ENCODE results near the gene SEMA5A.

SEMA5A gene

DNA sequence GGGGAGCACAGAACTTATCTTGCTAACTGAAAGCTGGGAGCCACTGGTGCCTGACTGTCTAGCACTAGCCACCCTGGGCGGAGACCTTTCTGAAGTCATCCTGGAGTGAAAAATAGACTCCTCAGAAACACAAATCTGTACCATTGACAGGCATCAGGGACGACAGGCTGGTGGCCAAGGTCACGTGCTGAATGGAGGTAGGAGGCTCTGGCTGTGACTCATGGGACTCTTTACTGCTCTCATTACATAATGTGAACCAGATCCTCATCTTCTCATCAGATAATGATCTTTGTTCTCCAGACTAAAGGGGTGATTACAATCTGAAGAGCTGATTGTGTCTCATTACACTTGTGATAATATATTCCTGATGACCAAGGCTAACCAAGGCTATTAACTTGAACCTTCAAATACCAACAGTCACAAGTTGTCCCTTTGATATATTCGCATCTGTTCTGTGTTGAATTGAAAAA lies 91.8 kb downstream of the SEMA5A start:
- no peak for DNase-seq (ENCODE audit: low read depth)
- TF ChIP-seq, protein P1, sequence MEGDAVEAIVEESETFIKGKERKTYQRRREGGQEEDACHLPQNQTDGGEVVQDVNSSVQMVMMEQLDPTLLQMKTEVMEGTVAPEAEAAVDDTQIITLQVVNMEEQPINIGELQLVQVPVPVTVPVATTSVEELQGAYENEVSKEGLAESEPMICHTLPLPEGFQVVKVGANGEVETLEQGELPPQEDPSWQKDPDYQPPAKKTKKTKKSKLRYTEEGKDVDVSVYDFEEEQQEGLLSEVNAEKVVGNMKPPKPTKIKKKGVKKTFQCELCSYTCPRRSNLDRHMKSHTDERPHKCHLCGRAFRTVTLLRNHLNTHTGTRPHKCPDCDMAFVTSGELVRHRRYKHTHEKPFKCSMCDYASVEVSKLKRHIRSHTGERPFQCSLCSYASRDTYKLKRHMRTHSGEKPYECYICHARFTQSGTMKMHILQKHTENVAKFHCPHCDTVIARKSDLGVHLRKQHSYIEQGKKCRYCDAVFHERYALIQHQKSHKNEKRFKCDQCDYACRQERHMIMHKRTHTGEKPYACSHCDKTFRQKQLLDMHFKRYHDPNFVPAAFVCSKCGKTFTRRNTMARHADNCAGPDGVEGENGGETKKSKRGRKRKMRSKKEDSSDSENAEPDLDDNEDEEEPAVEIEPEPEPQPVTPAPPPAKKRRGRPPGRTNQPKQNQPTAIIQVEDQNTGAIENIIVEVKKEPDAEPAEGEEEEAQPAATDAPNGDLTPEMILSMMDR (conservative IDR thresholded peaks at IDR 0.05; ENCODE audit: low read depth, low read length): no peak

DNA sequence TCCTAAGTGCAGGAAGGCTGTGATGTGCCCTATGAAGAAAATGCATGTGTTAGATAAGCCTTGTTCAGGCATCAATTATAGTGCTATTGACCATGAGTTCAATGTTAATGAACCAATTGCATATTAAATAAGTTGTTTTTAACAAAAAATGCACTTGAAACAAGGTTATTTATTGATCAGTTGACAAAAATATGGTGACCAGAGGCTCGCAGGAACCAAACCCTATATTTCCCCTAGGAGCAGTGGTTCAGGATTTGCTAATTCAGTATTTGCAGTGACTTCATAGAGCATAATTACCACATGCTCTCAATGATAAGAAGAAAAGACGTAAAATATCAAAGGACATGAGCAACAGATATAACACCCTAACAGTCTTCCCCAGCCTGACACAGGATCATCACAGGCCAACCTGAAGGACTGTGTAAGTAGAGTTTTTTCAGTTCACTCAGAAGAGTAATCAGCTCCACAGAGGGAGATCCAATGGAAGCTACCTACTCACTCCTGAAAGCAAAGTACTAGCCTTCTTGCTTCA lies 92.3 kb downstream of the SEMA5A start:
- no peak overlapping the region for H3K4me3 ChIP-seq (ENCODE audit: low read depth, low read length)
- no peak for DNase-seq (ENCODE audit: low read depth)
- TF ChIP-seq, protein P1 (conservative IDR thresholded peaks at IDR 0.05; ENCODE audit: low read depth, low read length): no peak

More for the DNA sequence above, 91.8 kb downstream of the SEMA5A start:
- no peak overlapping the region for H3K4me3 ChIP-seq (ENCODE audit: low read depth, low read length)

DNA sequence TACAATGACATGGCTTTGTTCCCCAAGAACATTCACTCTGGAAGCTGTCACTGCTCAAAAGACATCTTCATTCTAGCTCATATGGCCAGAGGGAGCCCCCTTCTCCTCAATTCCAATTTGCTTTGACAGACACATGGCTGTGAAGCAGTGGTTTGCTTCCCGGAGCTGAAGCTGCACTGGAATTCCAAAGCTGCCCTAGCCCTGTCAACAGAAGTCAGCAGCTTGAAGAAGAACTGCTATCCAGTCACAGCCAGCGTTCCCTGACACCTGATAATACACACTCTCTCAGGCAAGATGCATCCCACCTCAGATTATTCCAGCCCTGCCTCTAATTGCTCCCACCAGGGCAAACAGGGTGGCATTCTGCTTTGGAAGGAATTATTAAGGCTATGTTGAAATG lies 93.7 kb downstream of the SEMA5A start:
- DNase-seq (ENCODE audit: low read depth): no peak
- TF ChIP-seq, protein P1 (conservative IDR thresholded peaks at IDR 0.05; ENCODE audit: low read depth, low read length): no peak
- no peak overlapping the region for H3K4me3 ChIP-seq (ENCODE audit: low read depth, low read length)

DNA sequence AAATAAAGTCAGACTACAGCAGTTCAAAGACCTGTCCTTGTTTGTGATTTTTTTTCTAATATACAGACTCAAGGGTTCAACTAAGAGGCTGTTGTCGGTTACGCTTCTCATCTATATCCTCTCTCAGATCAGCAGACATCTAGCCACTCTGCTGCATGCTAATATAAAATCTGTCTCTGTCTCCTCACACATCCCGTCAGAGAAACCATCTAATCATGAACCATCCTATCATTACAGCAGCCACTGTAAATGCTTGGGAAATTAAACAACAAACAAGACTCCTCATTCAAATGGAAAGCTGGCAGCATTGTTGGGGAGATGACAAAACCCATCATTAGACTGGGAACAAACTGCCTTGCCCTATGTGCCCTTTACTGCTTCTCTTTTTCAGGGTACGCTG lies 94.8 kb downstream of the SEMA5A start:
- DNase-seq (ENCODE audit: low read depth): no peak
- TF ChIP-seq, protein P1 (conservative IDR thresholded peaks at IDR 0.05; ENCODE audit: low read depth, low read length): no peak
- H3K4me3 ChIP-seq (ENCODE audit: low read depth, low read length): no peak overlapping the region

DNA sequence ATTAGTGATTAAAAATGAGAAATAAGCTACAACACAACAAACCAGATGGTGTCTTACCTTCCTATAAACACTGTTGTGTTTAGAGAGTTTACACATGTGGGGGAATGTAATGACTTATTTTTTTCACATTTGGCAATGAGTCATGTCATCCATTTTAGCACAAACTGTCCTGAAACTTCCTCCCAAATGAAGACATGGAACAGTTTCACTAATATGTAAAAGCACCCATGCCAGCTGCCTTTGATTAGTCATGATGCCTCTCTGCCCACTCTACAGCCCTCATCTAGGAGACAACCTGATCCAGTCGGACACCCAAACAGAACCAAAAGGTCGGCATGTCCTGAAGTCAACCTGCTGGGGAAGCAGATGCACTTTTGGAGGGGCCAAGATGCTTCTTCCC lies 98.2 kb downstream of the SEMA5A start:
- H3K4me3 ChIP-seq (ENCODE audit: low read depth, low read length): no peak overlapping the region
- DNase-seq (ENCODE audit: low read depth): no peak
- TF ChIP-seq, protein P1 (conservative IDR thresholded peaks at IDR 0.05; ENCODE audit: low read depth, low read length): no peak

DNA sequence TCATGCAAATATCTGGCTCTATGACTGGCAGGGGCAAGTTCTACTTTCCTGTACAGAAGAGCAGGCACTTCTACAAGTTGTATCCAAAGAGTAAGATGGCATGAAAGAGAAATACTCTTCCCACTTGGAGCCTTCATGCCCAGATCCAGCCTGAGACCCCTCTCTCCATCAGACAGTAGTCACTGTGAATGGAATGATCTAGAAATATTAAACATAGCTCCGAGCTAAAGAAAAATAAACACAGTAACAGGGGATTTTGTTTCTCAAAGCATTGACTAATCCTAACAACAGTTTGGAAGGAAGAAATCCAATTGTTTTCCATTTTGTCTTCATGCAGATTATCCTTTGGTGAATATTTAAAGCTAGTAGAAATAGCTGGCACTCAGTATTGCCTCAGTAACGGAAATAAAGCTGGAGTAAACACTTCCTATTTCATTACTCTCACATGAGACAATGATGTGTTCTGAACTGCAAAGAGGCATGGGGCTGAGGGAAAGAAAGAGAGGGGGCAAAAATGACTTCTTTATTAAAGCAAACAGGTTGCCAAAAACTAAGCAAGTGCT lies 100.0 kb downstream of the SEMA5A start:
- H3K4me3 ChIP-seq (ENCODE audit: low read depth, low read length): no peak overlapping the region
- TF ChIP-seq, protein P1 (conservative IDR thresholded peaks at IDR 0.05; ENCODE audit: low read depth, low read length): no peak
- peak; percentile 53 for DNase-seq (ENCODE audit: low read depth)

DNA sequence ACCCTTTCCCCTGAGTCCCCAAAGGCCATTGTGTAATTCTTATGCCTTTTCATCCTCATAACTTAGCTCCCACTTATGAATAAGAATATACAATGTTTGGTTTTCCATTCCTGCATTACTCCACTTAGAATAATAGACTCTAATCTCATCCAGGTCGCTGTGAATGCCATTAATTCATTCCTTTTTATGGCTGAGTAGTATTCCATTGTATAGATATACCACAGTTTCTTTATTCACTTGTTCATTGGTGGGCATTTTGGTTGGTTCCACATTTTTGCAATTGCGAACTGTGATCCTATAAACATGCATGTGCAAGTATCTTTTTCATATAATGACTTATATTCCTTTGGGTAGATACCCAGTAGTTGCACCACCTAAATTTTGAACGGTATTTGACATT lies 101.5 kb downstream of the SEMA5A start:
- TF ChIP-seq, protein P1 (conservative IDR thresholded peaks at IDR 0.05; ENCODE audit: low read depth, low read length): no peak
- no peak for DNase-seq (ENCODE audit: low read depth)
- H3K4me3 ChIP-seq (ENCODE audit: low read depth, low read length): no peak overlapping the region

All from choroid plexus epithelial cell (primary cell).